Neural cell (in vitro differentiated cells): ENCODE results near the gene ARRB1. TPM values are rescaled to one million over a fixed set of nuclear protein-coding genes. Genes with fewer than 3 reads are reported as not detected.

ENCODE experiments used
- H2AFZ ChIP-seq: fragments of 200-600, 300-800 bp; sonication (generic), shearing (Covaris generic); 2 replicates; pipeline ENCODE4 v1.6.0; 2014; ENCODE audit warnings: low read depth, mild to moderate bottlenecking, antibody characterized with exemption, low read length, moderate library complexity
- H3F3A ChIP-seq: fragments of 200-600 bp; shearing (Covaris generic); 2 replicates; pipeline ENCODE4 v1.6.1; 2016; ENCODE audit warnings: mild to moderate bottlenecking, moderate library complexity, mixed read lengths, antibody characterized with exemption, low read length; ENCODE audit not compliant: insufficient read depth, poor library complexity, severe bottlenecking
- H3K27ac ChIP-seq: fragments of 200-600, 300-800 bp; sonication (generic), shearing (Covaris generic); 2 replicates; pipeline ENCODE4 v1.5.1; 2014; ENCODE audit warnings: mild to moderate bottlenecking, low read length, moderate library complexity
- H3K27me3 ChIP-seq: fragments of 300-800, 200-600 bp; sonication (generic), shearing (Covaris generic); 2 replicates; pipeline ENCODE4 v1.6.0; 2014; ENCODE audit warnings: mild to moderate bottlenecking, low read depth, low read length, moderate library complexity; ENCODE audit not compliant: insufficient read depth
- H3K36me3 ChIP-seq: fragments of 300-800, 200-600 bp; sonication (generic), shearing (Covaris generic); 2 replicates; pipeline ENCODE4 v1.5.1; 2014; ENCODE audit warnings: mild to moderate bottlenecking, antibody characterized with exemption, low read length, moderate library complexity; ENCODE audit not compliant: insufficient read depth
- H3K4me2 ChIP-seq: fragments of 300-800, 200-600 bp; sonication (generic), shearing (Covaris generic); 2 replicates; pipeline ENCODE4 v1.6.0; 2014; ENCODE audit warnings: mild to moderate bottlenecking, low read length
- H3K4me3 ChIP-seq: fragments of 300-800, 200-600 bp; sonication (generic), shearing (Covaris generic); 2 replicates; pipeline ENCODE4 v1.5.1; 2014; ENCODE audit warnings: mild to moderate bottlenecking, low read length, moderate library complexity
- H3K79me2 ChIP-seq: fragments of 200-600 bp; shearing (Covaris generic); replicated peaks from 2 replicates; pipeline ENCODE4 v1.6.0; 2014; ENCODE audit warnings: mild to moderate bottlenecking, low read length, moderate library complexity; ENCODE audit not compliant: insufficient read depth
- H3K9ac ChIP-seq: fragments of 300-800, 200-600 bp; sonication (generic), shearing (Covaris generic); 2 replicates; pipeline ENCODE4 v1.6.1; 2016; ENCODE audit warnings: mild to moderate bottlenecking, low read length, mixed read lengths
- H3K9me2 ChIP-seq: fragments of 200-600 bp; shearing (Covaris generic); 2 replicates; pipeline ENCODE4 v1.6.1; 2016; ENCODE audit warnings: mild to moderate bottlenecking, low read length, mixed read lengths; ENCODE audit not compliant: insufficient read depth
- H3K9me3 ChIP-seq: fragments of 200-600, 300-800 bp; sonication (generic), shearing (Covaris generic); 2 replicates; pipeline ENCODE4 v1.6.1; 2016; ENCODE audit warnings: mild to moderate bottlenecking, mixed run types, low read length, moderate library complexity, mixed read lengths
- H4K20me1 ChIP-seq: fragments of 200-600 bp; shearing (Covaris generic); 2 replicates; pipeline ENCODE4 v1.6.1; 2016; ENCODE audit warnings: mild to moderate bottlenecking, mixed run types; ENCODE audit not compliant: insufficient read depth
- EP300 ChIP-seq: fragments of 450-650 bp; conservative IDR thresholded peaks from 2 replicates; pipeline ENCODE4 v1.6.1; 2014; ENCODE audit warnings: antibody characterized with exemption, mild to moderate bottlenecking, moderate library complexity; ENCODE audit not compliant: poor library complexity, severe bottlenecking
- EZH2 ChIP-seq: fragments of 200-600, 300-800 bp; shearing (Covaris generic), sonication (generic); IDR thresholded peaks from 2 replicates; pipeline ENCODE4 v1.6.1; 2014; ENCODE audit warnings: antibody characterized with exemption, low read length, borderline replicate concordance, mild to moderate bottlenecking; ENCODE audit not compliant: insufficient read depth, poor library complexity, severe bottlenecking
- MXI1 ChIP-seq: fragments of 450-650 bp; conservative IDR thresholded peaks from 2 replicates; pipeline ENCODE4 v1.6.1; 2014; ENCODE audit warnings: antibody characterized with exemption, mild to moderate bottlenecking; ENCODE audit not compliant: poor library complexity, severe bottlenecking
- POLR2AphosphoS5 ChIP-seq: IDR thresholded peaks from 2 replicates; pipeline ENCODE4 v1.6.1; 2012
- RAD21 ChIP-seq: fragments of 450-650 bp; conservative IDR thresholded peaks from 2 replicates; pipeline ENCODE4 v1.6.1; 2014; ENCODE audit warnings: antibody characterized with exemption, mild to moderate bottlenecking, moderate library complexity
- REST ChIP-seq: IDR thresholded peaks from 2 replicates; pipeline ENCODE4 v1.6.1; 2012; ENCODE audit warnings: borderline replicate concordance
- SMC3 ChIP-seq: fragments of 450-650 bp; conservative IDR thresholded peaks from 2 replicates; pipeline ENCODE4 v1.6.1; 2014; ENCODE audit warnings: antibody characterized with exemption, mild to moderate bottlenecking, moderate library complexity; ENCODE audit not compliant: poor library complexity
- TAF1 ChIP-seq: IDR thresholded peaks from 2 replicates; pipeline ENCODE4 v1.6.1; 2012; ENCODE audit warnings: low read depth
- polyA plus RNA-seq: library from polyadenylated mRNA; depleted of rRNA; stranded (reverse); fragments of >200 nt; gene quantifications from 2 replicates; pipeline ENCODE4 v1.2.3, GENCODE V29; 2014
- TF ChIP-seq, protein P1 (sequence below): fragments of 450-650 bp; IDR thresholded peaks from 2 replicates; pipeline ENCODE4 v1.5.1; 2014; ENCODE audit warnings: antibody characterized with exemption, mild to moderate bottlenecking, moderate library complexity; ENCODE audit not compliant: poor library complexity, severe bottlenecking

The ARRB1 gene
- polyA plus RNA-seq, 1 donor from 2014 or later = 5.7 TPM

DNA sequence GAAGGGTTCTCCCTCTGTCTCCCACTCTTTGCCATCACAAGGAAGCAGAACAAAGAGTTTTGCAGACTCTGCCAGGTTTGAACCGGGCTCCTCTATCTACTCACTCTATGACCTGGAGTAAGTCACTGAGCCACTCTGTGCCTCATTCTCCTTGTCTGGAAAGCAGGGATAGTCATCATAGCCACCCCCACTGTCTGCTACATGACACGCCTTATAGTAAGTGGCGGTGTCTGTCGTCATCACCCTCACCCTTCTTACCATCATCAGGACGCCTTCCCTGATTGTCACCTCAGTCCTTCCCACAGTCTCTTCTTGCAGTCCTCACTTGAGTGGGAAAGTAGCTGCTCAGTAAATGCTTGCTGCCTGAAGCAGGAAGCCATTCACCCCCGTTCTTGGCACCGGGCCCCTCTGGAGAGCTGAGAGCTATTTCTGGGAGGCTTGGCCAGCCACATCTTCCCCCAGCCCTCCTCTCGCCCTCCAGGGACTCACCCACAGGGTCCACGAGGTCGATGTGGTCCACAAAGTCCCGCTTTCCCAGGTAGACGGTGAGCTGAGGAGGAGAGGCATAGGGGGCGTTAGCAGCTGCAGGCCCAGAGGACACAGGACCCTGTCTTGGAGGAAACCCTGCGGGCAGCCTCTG, 64.5 kb downstream of the ARRB1 start:
- Histone ChIP-seq H4K20me1 (no peaks in the 10 kb centered on the region), H3K79me2 (no peaks in the 10 kb centered on the region), H3F3A (no peaks in the 10 kb centered on the region), H3K36me3 (no peaks in the 10 kb centered on the region), H3K9ac (no peak overlapping the region), H3K4me3 (no peak overlapping the region), H2AFZ (no peak overlapping the region), H3K27ac (no peak overlapping the region), H3K9me2 (no peaks in the 10 kb centered on the region), H3K27me3 (no peaks in the 10 kb centered on the region), H3K9me3 (no peaks in the 10 kb centered on the region), H3K4me2 (no peak overlapping the region)
- no peak for TF ChIP-seq SMC3
- TF ChIP-seq MXI1 = no peak
- no peak for TF ChIP-seq POLR2AphosphoS5
- TF ChIP-seq EP300 = no peak
- no peak for TF ChIP-seq EZH2
- no peak for TF ChIP-seq REST
- no peak for TF ChIP-seq RAD21
- TF ChIP-seq, protein P1, sequence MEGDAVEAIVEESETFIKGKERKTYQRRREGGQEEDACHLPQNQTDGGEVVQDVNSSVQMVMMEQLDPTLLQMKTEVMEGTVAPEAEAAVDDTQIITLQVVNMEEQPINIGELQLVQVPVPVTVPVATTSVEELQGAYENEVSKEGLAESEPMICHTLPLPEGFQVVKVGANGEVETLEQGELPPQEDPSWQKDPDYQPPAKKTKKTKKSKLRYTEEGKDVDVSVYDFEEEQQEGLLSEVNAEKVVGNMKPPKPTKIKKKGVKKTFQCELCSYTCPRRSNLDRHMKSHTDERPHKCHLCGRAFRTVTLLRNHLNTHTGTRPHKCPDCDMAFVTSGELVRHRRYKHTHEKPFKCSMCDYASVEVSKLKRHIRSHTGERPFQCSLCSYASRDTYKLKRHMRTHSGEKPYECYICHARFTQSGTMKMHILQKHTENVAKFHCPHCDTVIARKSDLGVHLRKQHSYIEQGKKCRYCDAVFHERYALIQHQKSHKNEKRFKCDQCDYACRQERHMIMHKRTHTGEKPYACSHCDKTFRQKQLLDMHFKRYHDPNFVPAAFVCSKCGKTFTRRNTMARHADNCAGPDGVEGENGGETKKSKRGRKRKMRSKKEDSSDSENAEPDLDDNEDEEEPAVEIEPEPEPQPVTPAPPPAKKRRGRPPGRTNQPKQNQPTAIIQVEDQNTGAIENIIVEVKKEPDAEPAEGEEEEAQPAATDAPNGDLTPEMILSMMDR = no peak
- TF ChIP-seq TAF1 = no peak

GRCh38 chr11:75285776-75286360, 65.6 kb downstream of the ARRB1 start:
- no peak overlapping the region for H3K9ac ChIP-seq
- no peaks in the 10 kb centered on the region for H4K20me1 ChIP-seq
- no peaks in the 10 kb centered on the region for H3K9me3 ChIP-seq
- H2AFZ ChIP-seq = no peak overlapping the region
- TF ChIP-seq EZH2 (no peak), POLR2AphosphoS5 (no peak), EP300 (no peak), RAD21 (no peak), MXI1 (no peak), TAF1 (no peak), REST (no peak), SMC3 (no peak)
- TF ChIP-seq, protein P1 = no peak
- no peak overlapping the region for H3K4me2 ChIP-seq
- H3K4me3 ChIP-seq = no peak overlapping the region
- no peaks in the 10 kb centered on the region for H3K79me2 ChIP-seq
- H3K9me2 ChIP-seq = no peaks in the 10 kb centered on the region
- H3K36me3 ChIP-seq = no peaks in the 10 kb centered on the region
- H3F3A ChIP-seq = no peaks in the 10 kb centered on the region
- no peaks in the 10 kb centered on the region for H3K27me3 ChIP-seq
- H3K27ac ChIP-seq = no peak overlapping the region
